ENCODE data around the gene CSMD2. TPM values are rescaled to one million over a fixed set of nuclear protein-coding genes. Genes with fewer than 3 reads are reported as not detected.
"Not testable (repeated sequence)": the region's sequence is repeated elsewhere in the genome, so short reads cannot be mapped to it uniquely, and the experiment has no call there.

Gene CSMD2
- polyA plus RNA-seq, 1 experiment, result 1.8 TPM

DNA sequence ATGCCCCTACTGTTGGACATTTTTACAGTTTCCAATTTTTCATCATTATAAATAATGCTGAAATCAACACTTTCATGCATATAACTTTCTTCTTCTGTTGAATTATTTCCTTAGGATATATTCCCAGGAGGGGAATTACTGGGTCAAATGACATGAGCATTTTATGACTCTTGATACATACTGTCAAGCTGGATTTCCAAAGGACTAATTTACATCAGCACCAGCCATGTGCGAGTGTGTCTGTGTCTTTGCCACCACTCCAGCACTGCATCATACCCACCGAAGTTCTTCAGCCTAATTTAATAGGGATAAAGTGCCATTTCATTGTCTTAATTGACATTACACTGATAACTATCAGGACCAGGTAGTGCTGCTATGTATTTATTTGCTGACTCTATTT is 146.7 kb downstream of the CSMD2 start:
- ChIA-PET CTCF (interaction anchor here (0.7 kb wide), 1 partner anchor 178 kb away, joined by 3 read pairs; no protein-coding TSS in a partner anchor), POLR2A (no interaction called here)
- TF ChIP-seq, protein P1, sequence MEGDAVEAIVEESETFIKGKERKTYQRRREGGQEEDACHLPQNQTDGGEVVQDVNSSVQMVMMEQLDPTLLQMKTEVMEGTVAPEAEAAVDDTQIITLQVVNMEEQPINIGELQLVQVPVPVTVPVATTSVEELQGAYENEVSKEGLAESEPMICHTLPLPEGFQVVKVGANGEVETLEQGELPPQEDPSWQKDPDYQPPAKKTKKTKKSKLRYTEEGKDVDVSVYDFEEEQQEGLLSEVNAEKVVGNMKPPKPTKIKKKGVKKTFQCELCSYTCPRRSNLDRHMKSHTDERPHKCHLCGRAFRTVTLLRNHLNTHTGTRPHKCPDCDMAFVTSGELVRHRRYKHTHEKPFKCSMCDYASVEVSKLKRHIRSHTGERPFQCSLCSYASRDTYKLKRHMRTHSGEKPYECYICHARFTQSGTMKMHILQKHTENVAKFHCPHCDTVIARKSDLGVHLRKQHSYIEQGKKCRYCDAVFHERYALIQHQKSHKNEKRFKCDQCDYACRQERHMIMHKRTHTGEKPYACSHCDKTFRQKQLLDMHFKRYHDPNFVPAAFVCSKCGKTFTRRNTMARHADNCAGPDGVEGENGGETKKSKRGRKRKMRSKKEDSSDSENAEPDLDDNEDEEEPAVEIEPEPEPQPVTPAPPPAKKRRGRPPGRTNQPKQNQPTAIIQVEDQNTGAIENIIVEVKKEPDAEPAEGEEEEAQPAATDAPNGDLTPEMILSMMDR (IDR thresholded peaks at IDR 0.05; ENCODE audit: insufficient read depth, low read depth, low read length), result no peak
- DNase-seq (ENCODE audit: low read depth), result no peak
- no peaks in the 10 kb centered on the region for H3K27me3 ChIP-seq (ENCODE audit: control insufficient read depth, insufficient read depth, low read length)
- no peaks in the 10 kb centered on the region for H3K36me3 ChIP-seq (ENCODE audit: control insufficient read depth, insufficient read depth, low read length)
- H3K4me3 ChIP-seq (ENCODE audit: low read depth, low read length), result no peak overlapping the region

DNA sequence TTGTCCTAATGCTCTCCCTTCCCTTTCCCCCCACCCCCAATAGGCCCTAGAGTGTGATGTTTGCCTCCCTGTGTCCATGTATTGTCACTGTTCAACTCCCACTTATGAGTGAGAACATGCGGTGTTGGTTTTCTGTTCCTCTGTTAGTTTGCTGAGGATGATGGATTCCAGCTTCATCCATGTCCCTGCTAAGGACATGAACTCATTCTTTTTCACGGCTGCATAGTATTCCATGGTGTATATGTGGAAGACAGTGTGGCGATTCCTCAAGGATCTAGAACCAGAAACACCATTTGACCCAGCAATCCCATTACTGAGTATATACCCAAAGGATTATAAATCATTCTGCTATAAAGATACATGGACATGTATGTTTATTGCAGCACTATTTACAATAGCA is 148.7 kb downstream of the CSMD2 start:
- DNase-seq (ENCODE audit: low read depth); CTCF ChIA-PET: not testable (repeated sequence)

DNA sequence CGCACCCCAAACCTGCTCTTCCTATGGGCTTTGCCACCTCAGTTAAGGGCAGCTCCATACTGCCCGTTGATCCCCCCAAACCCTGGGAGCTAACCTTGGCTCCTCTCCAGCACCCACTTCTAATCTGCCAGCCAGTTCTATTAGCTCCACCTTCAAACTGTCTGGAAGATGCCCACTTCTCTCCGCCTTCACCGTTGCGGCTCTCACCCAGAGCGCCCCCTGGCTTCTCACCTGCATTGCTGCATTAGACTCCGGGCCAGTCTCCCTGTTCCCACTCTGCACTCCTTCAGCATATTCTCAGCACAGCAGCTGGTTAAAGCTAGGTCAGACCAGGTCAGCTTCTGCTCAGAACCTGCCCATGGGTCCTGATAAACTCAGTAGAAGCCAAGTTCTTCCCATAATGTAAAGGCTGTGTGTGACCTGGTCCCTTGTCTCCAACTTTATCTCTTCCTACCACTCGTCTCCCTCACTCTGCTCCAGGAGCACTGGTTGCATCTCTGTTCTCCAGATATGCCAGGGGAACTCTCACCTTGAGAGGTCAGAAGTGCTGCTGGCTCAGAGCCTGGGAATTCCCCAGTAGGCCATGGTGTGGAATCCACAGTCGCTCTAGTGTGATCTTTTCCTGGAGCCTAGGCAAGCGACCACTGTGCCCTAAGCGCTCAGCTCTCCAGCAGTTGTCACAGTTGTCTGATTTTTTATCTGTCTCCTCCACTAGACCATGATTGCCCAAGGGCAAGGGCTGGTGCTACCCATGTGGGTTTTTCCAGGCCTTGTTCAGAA is 150.9 kb downstream of the CSMD2 start:
- H3K27me3 ChIP-seq (ENCODE audit: control insufficient read depth, insufficient read depth, low read length), result no peaks in the 10 kb centered on the region
- ChIA-PET POLR2A (interaction anchor here (1.0 kb wide), 1 partner anchor 10 kb away, joined by 4 read pairs; no protein-coding TSS in a partner anchor), CTCF (interaction anchor here (0.7 to 3.9 kb wide), 30 partner anchors 9 to 381 kb away, joined by 3 to 47 read pairs (median 3); no protein-coding TSS in a partner anchor)
- DNase-seq (ENCODE audit: low read depth), result no peak
- TF ChIP-seq, protein P1 (IDR thresholded peaks at IDR 0.05; ENCODE audit: insufficient read depth, low read depth, low read length), result peak; percentile 71
- H3K36me3 ChIP-seq (ENCODE audit: control insufficient read depth, insufficient read depth, low read length), result no peaks in the 10 kb centered on the region
- H3K4me3 ChIP-seq (ENCODE audit: low read depth, low read length), result no peak overlapping the region

More for the DNA sequence above, 148.7 kb downstream of the CSMD2 start:
- POLR2A ChIA-PET; H3K4me3 ChIP-seq (ENCODE audit: low read depth, low read length); H3K36me3 ChIP-seq (ENCODE audit: control insufficient read depth, insufficient read depth, low read length); H3K27me3 ChIP-seq (ENCODE audit: control insufficient read depth, insufficient read depth, low read length): not testable (repeated sequence)

DNA sequence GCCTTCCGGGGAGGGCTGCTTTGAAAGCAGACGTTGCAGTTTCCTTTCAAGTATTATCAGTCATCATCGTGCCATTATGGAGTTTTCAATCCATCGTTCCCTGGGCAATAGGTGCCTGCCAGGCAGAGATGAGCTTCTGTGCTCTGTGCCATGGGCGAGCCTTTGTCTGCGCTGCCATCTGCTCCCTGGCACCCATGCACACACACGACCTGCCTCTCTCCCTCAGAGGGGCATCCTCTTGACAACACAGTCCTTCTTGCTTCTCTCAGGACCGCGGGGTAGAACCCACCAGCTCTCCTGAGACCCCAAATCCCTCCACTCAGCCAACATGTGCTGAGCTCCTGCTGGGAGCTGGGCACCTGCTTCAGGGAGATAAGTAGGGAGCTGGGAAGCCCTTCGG is 151.9 kb downstream of the CSMD2 start:
- POLR2A ChIA-PET, result no interaction called here
- TF ChIP-seq, protein P1 (IDR thresholded peaks at IDR 0.05; ENCODE audit: insufficient read depth, low read depth, low read length), result no peak
- Histone ChIP-seq H3K4me3 (ENCODE audit: low read depth, low read length) (no peak overlapping the region), H3K36me3 (ENCODE audit: control insufficient read depth, insufficient read depth, low read length) (no peaks in the 10 kb centered on the region), H3K27me3 (ENCODE audit: control insufficient read depth, insufficient read depth, low read length) (no peaks in the 10 kb centered on the region)
- CTCF ChIA-PET, result interaction anchor here (0.8 to 3.9 kb wide), 18 partner anchors 10 to 380 kb away, joined by 3 to 47 read pairs (median 4); no protein-coding TSS in a partner anchor
- no peak for DNase-seq (ENCODE audit: low read depth)

DNA sequence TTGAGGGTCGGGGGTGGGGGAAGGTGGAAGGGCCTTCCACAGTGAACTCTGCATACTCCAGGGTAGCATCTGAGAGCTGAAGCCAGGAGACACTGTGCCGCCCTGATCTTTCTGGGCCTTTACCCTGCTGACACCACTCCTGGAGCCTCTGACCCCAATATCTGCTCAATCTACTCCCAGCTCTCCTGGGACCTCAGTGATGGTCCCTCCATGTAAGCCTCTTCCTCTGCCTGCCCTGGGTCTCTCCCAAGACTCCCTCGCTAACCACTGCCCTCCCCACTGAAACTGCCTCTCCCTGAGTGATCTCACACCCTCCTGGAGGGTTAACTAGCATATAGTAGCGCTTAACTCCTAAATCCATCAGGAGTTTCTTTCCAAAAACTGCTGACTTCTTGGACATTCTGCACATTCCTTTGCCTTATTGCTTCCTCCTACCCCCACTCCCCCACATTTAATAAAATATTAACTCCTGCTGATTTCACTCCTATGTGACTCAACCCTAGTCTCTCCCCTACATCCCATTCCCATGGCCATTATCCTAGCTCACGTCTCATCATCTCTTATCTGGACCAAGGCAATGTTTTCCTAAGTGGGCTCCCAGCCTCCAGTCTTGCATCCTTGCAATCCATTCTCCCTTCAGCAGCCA is 155.6 kb downstream of the CSMD2 start:
- H3K36me3 ChIP-seq (ENCODE audit: control insufficient read depth, insufficient read depth, low read length), result no peaks in the 10 kb centered on the region
- H3K4me3 ChIP-seq (ENCODE audit: low read depth, low read length), result no peak overlapping the region
- ChIA-PET CTCF (interaction anchor here (0.7 to 1.5 kb wide), 3 partner anchors 11 to 274 kb away, joined by 3 to 4 read pairs (median 3); no protein-coding TSS in a partner anchor), POLR2A (no interaction called here)
- no peaks in the 10 kb centered on the region for H3K27me3 ChIP-seq (ENCODE audit: control insufficient read depth, insufficient read depth, low read length)
- TF ChIP-seq, protein P1 (IDR thresholded peaks at IDR 0.05; ENCODE audit: insufficient read depth, low read depth, low read length), result no peak
- DNase-seq (ENCODE audit: low read depth), result no peak

All from BJ (cell line).